Astrocyte (in vitro differentiated cells and primary cell): ENCODE data around the gene COPRS.

ENCODE experiments used
- EZH2 ChIP-seq: IDR thresholded peaks from 2 replicates; pipeline ENCODE4 v1.6.1; 2012; ENCODE audit warnings: mild to moderate bottlenecking, low read length, inconsistent platforms; ENCODE audit not compliant: insufficient read depth
- TF ChIP-seq, protein P1 (sequence below): IDR thresholded peaks from 2 replicates; pipeline ENCODE4 v1.5.1; 2011; ENCODE audit warnings: low read depth, mild to moderate bottlenecking, inconsistent platforms, low read length, moderate library complexity; ENCODE audit not compliant: insufficient read depth

DNA sequence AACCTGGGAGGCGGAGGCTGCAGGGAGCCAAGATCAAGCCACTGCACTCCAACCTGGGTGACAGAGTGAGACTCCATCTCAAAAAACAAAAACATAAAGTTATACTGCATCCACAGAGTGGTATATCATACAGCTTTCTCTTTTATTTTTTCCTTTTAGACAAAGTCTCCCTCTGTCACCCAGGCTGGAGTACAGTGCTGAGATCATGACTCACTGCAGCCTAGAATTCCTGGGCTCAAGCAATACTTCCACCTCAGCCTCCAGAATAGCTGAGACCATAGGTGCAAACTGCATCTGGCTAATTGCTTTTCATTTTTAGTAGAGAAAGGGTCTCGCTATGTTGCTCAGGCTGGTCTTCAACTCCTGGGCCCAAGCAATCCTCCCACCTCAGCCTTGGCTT is 10.0 kb upstream of the COPRS start:
- TF ChIP-seq, protein P1, sequence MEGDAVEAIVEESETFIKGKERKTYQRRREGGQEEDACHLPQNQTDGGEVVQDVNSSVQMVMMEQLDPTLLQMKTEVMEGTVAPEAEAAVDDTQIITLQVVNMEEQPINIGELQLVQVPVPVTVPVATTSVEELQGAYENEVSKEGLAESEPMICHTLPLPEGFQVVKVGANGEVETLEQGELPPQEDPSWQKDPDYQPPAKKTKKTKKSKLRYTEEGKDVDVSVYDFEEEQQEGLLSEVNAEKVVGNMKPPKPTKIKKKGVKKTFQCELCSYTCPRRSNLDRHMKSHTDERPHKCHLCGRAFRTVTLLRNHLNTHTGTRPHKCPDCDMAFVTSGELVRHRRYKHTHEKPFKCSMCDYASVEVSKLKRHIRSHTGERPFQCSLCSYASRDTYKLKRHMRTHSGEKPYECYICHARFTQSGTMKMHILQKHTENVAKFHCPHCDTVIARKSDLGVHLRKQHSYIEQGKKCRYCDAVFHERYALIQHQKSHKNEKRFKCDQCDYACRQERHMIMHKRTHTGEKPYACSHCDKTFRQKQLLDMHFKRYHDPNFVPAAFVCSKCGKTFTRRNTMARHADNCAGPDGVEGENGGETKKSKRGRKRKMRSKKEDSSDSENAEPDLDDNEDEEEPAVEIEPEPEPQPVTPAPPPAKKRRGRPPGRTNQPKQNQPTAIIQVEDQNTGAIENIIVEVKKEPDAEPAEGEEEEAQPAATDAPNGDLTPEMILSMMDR: no peak
- TF ChIP-seq EZH2: no peak
